Smooth muscle cell of bladder (primary cell): ENCODE results near the gene VGF. TPM values are rescaled to one million over a fixed set of nuclear protein-coding genes. Genes with fewer than 3 reads are reported as not detected.

Experiments used
- total RNA-seq: library from RNA; depleted of rRNA; stranded (reverse); fragments of >200 nt; gene quantifications from 2 replicates; pipeline ENCODE4 v1.2.3, GENCODE V29; 2014

VGF gene
- total RNA-seq = 0.14 and 0.18 TPM in 2 replicates

GRCh38 chr7:101165075-101165957 is at the start of gene VGF:
TSS of gene VGF (minus strand) at chr7:101165569. CDS start at chr7:101164843, 726 bp downstream.

GRCh38 chr7:101200862-101201599 is 35.7 kb upstream of the VGF start, which contains the start of gene MOGAT3:
TSS of gene MOGAT3 (minus strand) at chr7:101201036. CDS start at chr7:101200854, 182 bp downstream.

DNA sequence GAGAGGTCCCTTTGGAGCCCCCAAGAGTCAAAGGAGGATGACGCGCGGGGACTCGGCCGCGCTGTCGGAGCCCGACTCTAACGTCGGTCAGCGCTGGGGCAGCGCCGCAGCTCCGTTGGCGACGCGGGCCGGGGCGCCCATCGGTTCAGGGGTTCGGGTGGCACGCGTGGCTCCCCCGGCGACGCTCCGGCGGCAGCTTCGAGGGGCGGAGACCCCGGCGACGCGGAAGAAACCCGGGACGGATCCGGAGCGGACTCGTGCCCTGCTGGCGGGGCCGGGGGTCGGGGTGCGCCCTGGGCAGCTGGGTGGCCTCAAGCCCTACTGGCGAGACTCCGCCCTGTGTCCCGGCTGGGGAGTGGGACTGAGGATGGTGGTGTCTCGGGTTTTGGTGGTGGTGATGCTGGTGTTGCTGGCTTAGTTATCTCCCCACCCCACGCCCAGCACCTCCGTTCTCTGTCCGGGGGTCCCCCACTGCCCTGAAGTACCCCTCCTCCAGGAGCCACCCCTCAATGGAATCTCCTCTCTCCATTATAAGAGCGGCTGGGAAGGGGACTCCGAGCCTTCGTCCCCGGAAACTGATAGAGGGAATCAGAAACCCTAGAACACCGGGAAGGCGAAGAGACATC is 14.9 kb upstream of the VGF start, which contains the start of gene NAT16:
Gene NAT16 (minus strand): TSS at position 164 of the 626 bp plus-strand sequence. CDS start 5,486 bp downstream, outside the sequence.

GRCh38 chr7:101153969-101154692 is 11.2 kb downstream of the VGF start, which contains the start of gene AP1S1:
TSS of gene AP1S1 (plus strand) at chr7:101154476. CDS start at chr7:101154515, 39 bp downstream.

GRCh38 chr7:101126651-101127459 is 38.5 kb downstream of the VGF start, which contains the start of gene SERPINE1:
TSS of gene SERPINE1 (plus strand) at chr7:101127104. CDS start at chr7:101128394, 1,290 bp downstream.

Other genes with a start within 250 kb of the VGF start
- not detected in 2 replicates for gene MUC3A, start 216.0 kb downstream of the VGF start, total RNA-seq
- 0.57 and 0.92 TPM in 2 replicates for gene MUC12, start 196.0 kb downstream of the VGF start, total RNA-seq
- gene MUC17, start 145.5 kb downstream of the VGF start, total RNA-seq = under 0.01 TPM in 1 of 2 replicates, not detected in the other
- 21.6 and 22.3 TPM in 2 replicates for gene TRIM56, start 80.1 kb downstream of the VGF start, total RNA-seq
- gene SERPINE1, start 38.5 kb downstream of the VGF start, total RNA-seq = 233 and 240 TPM in 2 replicates
- gene AP1S1, start 11.1 kb downstream of the VGF start, total RNA-seq = 167 and 187 TPM in 2 replicates
- gene NAT16, start 14.7 kb upstream of the VGF start, total RNA-seq = not detected in 2 replicates
- not detected in 2 replicates for gene MOGAT3, start 35.5 kb upstream of the VGF start, total RNA-seq
- gene PLOD3, start 52.0 kb upstream of the VGF start, total RNA-seq = 64.4 and 114 TPM in 2 replicates
- gene ZNHIT1, start 52.6 kb upstream of the VGF start, total RNA-seq = 108 and 109 TPM in 2 replicates
- gene CLDN15, start 72.2 kb upstream of the VGF start, total RNA-seq = 1.8 and 2.6 TPM in 2 replicates
- 227 and 306 TPM in 2 replicates for gene FIS1, start 79.5 kb upstream of the VGF start, total RNA-seq
- 24.0 and 29.8 TPM in 2 replicates for gene IFT22, start 156.2 kb upstream of the VGF start, total RNA-seq
- not detected in 2 replicates for gene COL26A1, start 197.3 kb upstream of the VGF start, total RNA-seq